IMR-90 (cell line): ENCODE measurements around the gene LEO1. TPM values are rescaled to one million over a fixed set of nuclear protein-coding genes. Genes with fewer than 3 reads are reported as not detected.

Source experiments
- ATAC-seq: fragments of 200-7000 bp; cut with Tn5 transposase; 2 replicates; pipeline ENCODE4 v1.9.1; 2020; ENCODE audit warnings: low read depth, mild to moderate bottlenecking, moderate library complexity
- BruUV-seq: library from RNA; stranded (reverse); fragments of 400-500 nt; replicated peaks from 2 replicates; lab custom pipeline; 2021; lab: Mats Ljungman, UMichigan
- CTCF ChIA-PET: fragments of 300-600 bp; formaldehyde crosslinking; extraction: SDS; loops from one replicate; lab custom pipeline; 2021; ENCODE audit warnings: antibody characterized with exemption; lab: Yijun Ruan, JAX
- POLR2A ChIA-PET: fragments of 300-600 bp; sonication (Branson Sonifier 250); formaldehyde crosslinking; loops from one replicate; lab custom pipeline; 2022; ENCODE audit warnings: antibody characterized with exemption; ENCODE audit not compliant: unreplicated experiment; lab: Charles Lee
- DNase-seq: peaks from one replicate; pipeline ENCODE4 v3.0.0; 2013
- H2AFZ ChIP-seq: replicated peaks from 2 replicates; pipeline ENCODE3; 2013; ENCODE audit warnings: low read length, mild to moderate bottlenecking; ENCODE audit not compliant: poor library complexity
- H2AK5ac ChIP-seq: 2 replicates; pipeline ENCODE4 v1.6.1; 2013; ENCODE audit warnings: low read depth, low read length, inconsistent platforms
- H2AK9ac ChIP-seq: replicated peaks from 2 replicates; pipeline ENCODE3; 2013; ENCODE audit warnings: mild to moderate bottlenecking, low read depth, low read length, moderate library complexity; ENCODE audit not compliant: poor library complexity
- H2BK120ac ChIP-seq: 2 replicates; pipeline ENCODE4 v1.6.1; 2013; ENCODE audit warnings: low read depth, low read length, inconsistent platforms
- H2BK15ac ChIP-seq: 3 replicates; pipeline ENCODE4 v1.6.1; 2013; ENCODE audit warnings: low read depth, low read length, inconsistent platforms
- H2BK20ac ChIP-seq: 2 replicates; pipeline ENCODE4 v1.6.1; 2013; ENCODE audit warnings: low read depth, mild to moderate bottlenecking, inconsistent platforms, low read length, moderate library complexity
- H2BK5ac ChIP-seq: 2 replicates; pipeline ENCODE4 v1.6.1; 2013; ENCODE audit warnings: mild to moderate bottlenecking, low read depth, low read length, inconsistent platforms; ENCODE audit not compliant: poor library complexity, severe bottlenecking
- H3K14ac ChIP-seq: replicated peaks from 2 replicates; pipeline ENCODE4 v1.6.1; 2013; ENCODE audit warnings: low read depth, low read length, inconsistent platforms
- H3K18ac ChIP-seq: 2 replicates; pipeline ENCODE4 v1.6.1; 2013; ENCODE audit warnings: low read depth, low read length, control low read depth
- H3K23ac ChIP-seq: 2 replicates; pipeline ENCODE4 v1.6.1; 2013; ENCODE audit warnings: low read depth, low read length, inconsistent platforms
- H3K27ac ChIP-seq: 2 replicates; pipeline ENCODE4 v1.5.1; 2013; ENCODE audit warnings: mild to moderate bottlenecking, control low read depth, low read length; ENCODE audit not compliant: insufficient read depth
- H3K27me3 ChIP-seq: 2 replicates; pipeline ENCODE4 v1.6.1; 2013; ENCODE audit warnings: low read length; ENCODE audit not compliant: control insufficient read depth, insufficient read depth
- H3K36me3 ChIP-seq: 2 replicates; pipeline ENCODE4 v1.6.1; 2013; ENCODE audit warnings: low read length, mixed read lengths; ENCODE audit not compliant: control insufficient read depth, insufficient read depth
- H3K4ac ChIP-seq: 2 replicates; pipeline ENCODE4 v1.6.1; 2013; ENCODE audit warnings: low read depth, low read length, inconsistent platforms
- H3K4me1 ChIP-seq: 2 replicates; pipeline ENCODE4 v1.6.1; 2013; ENCODE audit warnings: low read length, mixed read lengths; ENCODE audit not compliant: control insufficient read depth, insufficient read depth
- H3K4me2 ChIP-seq: 2 replicates; pipeline ENCODE4 v1.6.1; 2013; ENCODE audit warnings: low read depth, mild to moderate bottlenecking, control low read depth, low read length, moderate library complexity
- H3K4me3 ChIP-seq: 2 replicates; pipeline ENCODE4 v1.5.1; 2013; ENCODE audit warnings: low read depth, mild to moderate bottlenecking, control low read depth, low read length, moderate library complexity; ENCODE audit not compliant: insufficient read depth
- H3K56ac ChIP-seq: 2 replicates; pipeline ENCODE4 v1.6.1; 2013; ENCODE audit warnings: low read length, inconsistent platforms; ENCODE audit not compliant: insufficient read depth; ENCODE audit errors: extremely low read depth
- H3K79me1 ChIP-seq, 2 experiments: 2 replicates each; pipeline ENCODE4 v1.6.1; 2013; ENCODE audit warnings: low read length in 2 of 2, inconsistent platforms in 1 of 2, low read depth in 1 of 2
- H3K9ac ChIP-seq: 2 replicates; pipeline ENCODE4 v1.6.1; 2013; ENCODE audit warnings: low read depth, low read length, control low read depth
- H3K9me1 ChIP-seq: 2 replicates; pipeline ENCODE4 v1.6.1; 2013; ENCODE audit warnings: low read length, inconsistent platforms; ENCODE audit not compliant: insufficient read depth
- H3K9me3 ChIP-seq: 2 replicates; pipeline ENCODE4 v1.6.1; 2013; ENCODE audit warnings: low read length; ENCODE audit not compliant: control insufficient read depth, insufficient read depth
- H4K20me1 ChIP-seq: 2 replicates; pipeline ENCODE4 v1.6.1; 2013; ENCODE audit warnings: low read length, inconsistent platforms; ENCODE audit not compliant: insufficient read depth
- H4K5ac ChIP-seq: 2 replicates; pipeline ENCODE4 v1.6.1; 2013; ENCODE audit warnings: mild to moderate bottlenecking, low read depth, low read length, control low read depth
- H4K8ac ChIP-seq, 2 experiments: 2 replicates each; pipeline ENCODE4 v1.6.1; 2013; ENCODE audit warnings: low read depth in 2 of 2, low read length in 2 of 2, control low read depth in 1 of 2, inconsistent platforms in 1 of 2
- H4K91ac ChIP-seq: 2 replicates; pipeline ENCODE4 v1.6.1; 2013; ENCODE audit warnings: low read depth, low read length, inconsistent platforms; ENCODE audit not compliant: insufficient read depth
- CEBPB ChIP-seq: IDR thresholded peaks from 2 replicates; pipeline ENCODE4 v1.6.1; 2012; ENCODE audit warnings: low read depth, low read length, improper control_type of control experiment
- MAFK ChIP-seq: IDR thresholded peaks from 2 replicates; pipeline ENCODE4 v1.6.1; 2012; ENCODE audit warnings: low read depth, low read length, improper control_type of control experiment
- WGBS, 2 experiments: methylation state at CpG; one replicate each; pipeline versions ENCODE4 v1.1.5 to v1.1.7; 2013; ENCODE audit warnings: missing lambda C conversion rate in 2 of 2; ENCODE audit not compliant: insufficient read length in 1 of 2; ENCODE audit errors: extremely low coverage in 2 of 2; 5-methylcytosine and 5-hydroxymethylcytosine counted together
- dilution Hi-C: fragments of 300-500 bp; cut with HindIII; formaldehyde crosslinking; loops from one replicate; pipeline ENCODE4 v1.14.3; 2018; ENCODE audit warnings: low sequenced_read_pairs; ENCODE audit not compliant: unreplicated experiment
- in situ Hi-C: fragments of 300-500 bp; cut with MboI; formaldehyde crosslinking; loops from 3 replicates; pipeline ENCODE4 v1.14.3; 2019; ENCODE audit warnings: low sequenced_read_pairs, inconsistent platforms, mixed read lengths
- intact Hi-C: fragments of 100-400 bp; cut with micrococcal nuclease; formaldehyde crosslinking; loops from 2 replicates; pipeline ENCODE4 v1.10.0; 2022
- polyA plus RNA-seq, 3 experiments: library from polyadenylated mRNA; depleted of rRNA; stranded (reverse); fragments of >200 nt; gene quantifications; 2 replicates each; pipeline ENCODE4 v1.2.3, GENCODE V29; 2012; ENCODE audit warnings: low replicate concordance in 1 of 3
- total RNA-seq: library from RNA; depleted of rRNA; stranded (reverse); fragments of >200 nt; gene quantifications from 2 replicates; pipeline ENCODE4 v1.2.3, GENCODE V29; 2012

Gene LEO1
- total and polyA plus RNA-seq, 2 of the 4 experiments (the other 2 are of a cell fraction) = 9.0 to 11.5 TPM

- no CpG with 5 or more reads among the region's 1 CpG for WGBS, 2 experiments
- TF ChIP-seq CEBPB (peak; percentile 33; the same call in 1 of the 2 replicates), MAFK (no peak)
- in situ Hi-C loops = no loop called here
- Histone ChIP-seq H3K4ac (no peak overlapping the region), H3K18ac (no peak overlapping the region), H2BK120ac (no peak overlapping the region), H3K23ac (no peak overlapping the region), H3K4me1 (peaks cover 4% of the 10 kb centered on the region), H4K8ac (no peak overlapping the region), H2AK9ac (no peak overlapping the region), H3K56ac (no peak overlapping the region), H4K5ac (no peak overlapping the region), H3K9me3 (no peaks in the 10 kb centered on the region), H3K4me2 (no peak overlapping the region), H3K4me3 (no peak overlapping the region), H2BK15ac (no peak overlapping the region), H3K27ac (no peak overlapping the region), H4K91ac (no peak overlapping the region), H3K36me3 (no peaks in the 10 kb centered on the region), H3K9me1 (no peaks in the 10 kb centered on the region), H4K20me1 (no peaks in the 10 kb centered on the region), H3K79me1 (no peaks in the 10 kb centered on the region), H2BK5ac (no peak overlapping the region), H2AFZ (no peak overlapping the region), H2AK5ac (no peak overlapping the region), H3K14ac (no peak overlapping the region), H2BK20ac (no peak overlapping the region), H3K9ac (no peak overlapping the region), H3K27me3 (no peaks in the 10 kb centered on the region)
- POLR2A ChIA-PET = no interaction called here
- ATAC-seq (no peak), DNase-seq (peak; percentile 44)
- BruUV-seq = no TSS peak
- CTCF ChIA-PET = no interaction called here
- dilution Hi-C loops = no loop called here
- intact Hi-C loops = no loop called here
Measured at GRCh38 chr15:51992953-51993352, 21.4 kb upstream of the LEO1 start.
